GM18868 (cell line): Measurements from ENCODE around the gene BCAT1.
"Not testable (repeated sequence)": the region's sequence is repeated elsewhere in the genome, so short reads cannot be mapped to it uniquely, and the experiment has no call there.

Experiments
- ATAC-seq: cut with Tn5 transposase; IDR thresholded peaks from one replicate; pipeline ENCODE4 v1.9.1; 2021; ENCODE audit warnings: mild to moderate bottlenecking, moderate library complexity; ENCODE audit not compliant: unreplicated experiment

The BCAT1 gene

DNA sequence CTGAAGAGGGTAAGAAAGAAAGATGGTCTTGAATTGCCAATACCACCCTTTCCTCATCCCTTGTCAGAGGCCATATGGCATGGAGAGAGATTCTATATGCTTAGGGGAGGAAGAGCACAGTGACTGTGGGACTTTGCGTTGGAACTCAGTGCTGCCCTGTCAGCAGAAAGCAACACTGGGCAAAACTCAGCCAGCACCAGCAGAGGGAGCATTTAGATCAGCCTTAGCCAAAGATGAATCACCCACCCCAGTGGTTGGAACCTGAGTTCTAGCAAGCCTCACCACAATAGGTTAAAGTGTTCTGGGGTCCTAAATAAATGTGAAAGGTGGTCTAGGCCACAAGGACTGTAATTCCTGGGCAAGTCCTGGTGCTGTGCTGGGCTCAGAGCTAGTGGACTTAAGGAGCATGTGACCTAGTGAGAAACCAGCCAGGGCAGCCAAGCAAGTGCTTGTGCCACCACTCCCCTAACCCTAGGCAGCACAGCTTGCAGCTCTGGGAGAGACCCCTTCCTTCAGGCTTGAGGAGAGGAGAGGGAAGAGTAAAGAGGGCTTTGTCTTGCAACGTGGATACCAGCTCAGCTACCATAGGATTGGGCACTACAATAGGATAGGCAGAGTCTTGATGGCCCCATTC, 11.4 kb upstream of the BCAT1 start:
- peak; percentile 80 for ATAC-seq

DNA sequence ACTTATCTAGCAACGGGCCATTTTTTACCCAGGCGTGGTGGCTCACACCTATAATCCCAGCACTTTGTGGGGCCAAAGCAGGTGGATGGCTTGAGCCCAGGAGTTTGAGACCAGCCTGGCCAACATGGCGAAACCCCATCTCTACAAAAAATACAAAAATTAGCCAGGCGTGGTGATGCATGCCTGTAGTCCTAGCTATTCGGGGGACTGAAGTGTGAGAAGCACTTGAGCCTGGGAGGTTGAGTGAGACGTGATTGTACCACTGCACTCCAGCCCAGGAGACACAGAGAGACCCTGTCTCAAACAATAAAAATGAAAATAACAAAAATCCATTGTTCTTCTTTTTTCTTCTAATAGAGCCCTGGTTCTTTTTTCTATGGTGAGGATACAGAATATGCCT, 7.5 kb upstream of the BCAT1 start:
- not testable (repeated sequence) for ATAC-seq

DNA sequence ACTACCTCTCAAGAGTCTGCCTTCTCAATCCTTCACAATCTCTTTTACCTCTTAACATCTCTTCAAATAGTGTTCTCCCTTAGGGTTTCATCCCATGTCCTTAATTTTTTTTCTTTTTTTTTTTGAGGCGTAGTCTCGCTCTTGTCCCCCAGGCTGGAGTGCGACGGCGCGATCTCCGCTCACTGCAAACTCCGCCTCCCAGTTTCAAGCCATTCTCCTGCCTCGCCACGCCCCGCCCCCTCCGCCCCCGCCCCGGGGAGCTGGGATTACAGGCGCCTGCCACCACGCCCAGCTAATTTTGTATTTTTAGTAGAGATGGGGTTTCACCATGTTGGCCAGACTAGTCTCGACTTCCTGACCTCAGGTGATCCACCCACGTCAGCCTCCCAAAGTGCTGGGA, 7.0 kb upstream of the BCAT1 start:
- no peak for ATAC-seq

DNA sequence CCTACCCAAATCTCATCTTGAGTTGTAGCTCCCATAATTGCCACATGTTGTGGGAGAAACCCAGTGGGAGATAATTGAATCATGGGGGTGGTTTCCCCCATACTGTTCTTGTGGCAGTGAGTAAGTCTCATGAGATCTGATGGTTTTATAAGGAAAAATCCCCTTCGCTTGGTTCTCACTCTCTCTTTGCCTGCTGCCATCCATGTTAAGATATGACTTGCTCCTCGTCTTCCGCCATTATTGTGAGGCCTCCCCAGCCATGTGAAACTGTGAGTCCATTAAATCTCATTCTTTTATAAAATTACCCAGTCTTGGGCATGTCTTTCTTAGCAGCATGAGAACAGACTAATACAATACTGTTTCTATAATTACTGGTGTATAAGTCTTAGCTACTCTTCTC, 6.5 kb upstream of the BCAT1 start:
- ATAC-seq: peak; percentile 21

DNA sequence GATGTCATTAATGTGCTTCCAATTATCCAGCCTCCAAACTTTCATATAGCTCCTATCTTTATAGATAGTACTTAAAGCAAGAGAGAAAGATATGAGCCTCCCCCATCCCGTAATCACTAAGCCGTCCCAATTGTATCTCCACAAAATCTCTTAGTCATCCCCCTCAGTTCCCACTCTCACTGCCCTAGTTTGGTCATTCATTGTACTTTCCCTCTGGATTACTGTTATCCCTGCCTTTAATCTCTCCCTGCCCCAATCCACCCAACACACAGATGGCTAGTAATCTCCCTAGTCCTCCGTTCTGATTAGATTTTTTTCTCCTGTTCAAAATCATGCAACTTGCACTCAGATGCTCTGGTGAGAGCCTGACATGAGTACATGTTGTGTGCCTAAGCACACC, 5.4 kb upstream of the BCAT1 start:
- no peak for ATAC-seq

DNA sequence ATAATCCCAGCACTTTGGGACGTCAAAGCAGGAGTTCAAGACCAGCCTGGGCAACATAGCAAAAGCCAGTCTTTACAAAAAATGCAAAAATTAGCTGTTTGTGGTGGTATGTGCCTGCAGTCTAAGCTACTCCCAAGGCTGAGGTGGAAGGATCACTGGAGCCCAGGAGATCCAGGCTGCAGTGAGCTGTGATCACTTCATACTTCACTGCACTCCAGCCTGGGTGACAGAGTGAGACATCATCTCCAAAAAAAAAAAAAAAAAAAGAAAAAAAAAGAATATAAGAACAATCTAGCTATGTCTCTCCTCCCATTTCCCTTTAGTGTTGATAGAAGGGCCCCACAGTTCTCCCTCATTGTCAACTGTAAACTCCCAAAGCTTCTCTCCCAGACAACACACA, 3.5 kb upstream of the BCAT1 start:
- ATAC-seq: no peak

DNA sequence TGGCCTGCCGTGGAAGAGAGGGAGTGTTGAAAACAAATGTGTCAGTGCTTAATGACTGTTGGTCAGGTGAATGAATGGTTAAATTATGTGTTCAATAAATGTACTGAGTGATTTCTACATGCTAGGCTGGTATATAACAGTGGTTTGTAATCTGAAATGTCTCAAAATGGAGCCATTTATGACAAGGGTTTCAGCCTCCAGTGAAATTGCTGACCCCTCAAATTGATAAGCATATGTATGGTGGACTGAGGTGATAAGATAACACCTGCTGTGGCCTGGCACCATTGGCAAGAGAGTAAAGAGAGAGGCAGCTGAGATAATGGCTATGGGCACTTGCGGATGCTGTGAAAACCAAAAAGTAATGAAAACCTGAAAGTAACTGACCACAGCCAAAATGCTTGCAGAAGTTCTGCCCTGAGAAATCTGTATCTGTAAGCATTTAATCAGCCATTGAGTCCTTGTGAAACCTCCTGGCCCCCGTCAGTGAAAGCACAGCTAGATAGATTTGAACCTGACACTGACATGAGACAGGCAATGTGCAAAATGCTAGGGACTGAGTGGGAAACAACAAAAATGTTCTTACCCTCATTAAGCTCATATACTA, 1.4 kb upstream of the BCAT1 start:
- peak; percentile 34 for ATAC-seq

DNA sequence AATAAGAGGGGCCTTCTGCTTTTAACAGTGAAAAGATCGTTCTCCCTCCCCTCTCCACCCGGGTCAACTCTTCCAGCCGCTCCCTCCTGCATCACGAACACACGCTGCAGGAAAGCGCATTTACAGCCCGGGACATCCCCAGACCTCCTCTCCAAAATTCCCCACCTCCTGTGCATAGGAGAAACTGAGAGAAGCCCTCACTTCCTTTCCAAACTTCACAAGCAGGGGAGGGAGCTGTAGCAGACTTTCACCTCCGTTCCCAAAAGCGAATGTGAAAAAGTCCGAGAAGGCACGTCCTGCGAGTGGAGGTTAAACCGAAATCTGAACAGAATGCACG, 513 bp downstream of the BCAT1 start:
- ATAC-seq: peak; percentile 28

DNA sequence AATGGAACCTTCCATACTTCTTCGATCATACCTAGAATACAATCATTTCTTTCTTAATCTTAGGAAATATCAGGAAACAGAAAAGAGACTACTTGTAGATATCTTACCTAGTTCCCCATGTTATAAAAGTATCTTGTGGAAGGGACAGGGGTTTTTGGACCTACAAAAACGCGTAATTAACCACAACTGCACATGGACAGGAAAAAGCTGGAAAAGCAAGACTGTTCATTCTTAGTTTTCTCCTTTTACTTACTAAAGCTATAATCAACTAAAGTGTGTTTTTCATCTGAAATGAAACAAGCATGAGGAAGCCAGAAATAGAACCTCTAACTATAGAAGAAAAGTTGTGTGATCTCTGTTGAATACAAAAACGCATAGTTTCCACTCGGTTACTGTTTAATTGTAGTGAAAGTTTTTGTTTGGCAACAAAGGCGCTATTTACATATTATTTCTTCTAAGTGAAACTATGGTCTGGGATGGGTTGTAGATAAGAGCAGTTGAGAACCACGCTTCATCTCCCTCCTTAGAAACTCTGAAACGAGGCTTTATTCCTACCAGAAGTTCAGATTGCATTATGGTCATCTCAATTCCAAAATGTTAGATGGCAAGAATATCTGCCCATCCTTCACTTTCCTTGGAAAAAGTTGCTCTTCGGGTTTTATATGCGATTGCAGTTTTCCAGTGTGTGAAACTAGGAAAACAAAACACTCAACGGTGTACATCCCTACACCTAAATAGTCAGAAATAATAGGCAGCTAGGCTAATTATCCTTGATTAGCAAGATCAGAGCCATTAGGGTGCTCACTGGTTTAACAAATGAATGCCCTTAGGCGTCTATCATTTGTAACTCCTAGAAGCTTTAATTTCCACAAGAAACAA, 1.1 kb downstream of the BCAT1 start:
- ATAC-seq: no peak

DNA sequence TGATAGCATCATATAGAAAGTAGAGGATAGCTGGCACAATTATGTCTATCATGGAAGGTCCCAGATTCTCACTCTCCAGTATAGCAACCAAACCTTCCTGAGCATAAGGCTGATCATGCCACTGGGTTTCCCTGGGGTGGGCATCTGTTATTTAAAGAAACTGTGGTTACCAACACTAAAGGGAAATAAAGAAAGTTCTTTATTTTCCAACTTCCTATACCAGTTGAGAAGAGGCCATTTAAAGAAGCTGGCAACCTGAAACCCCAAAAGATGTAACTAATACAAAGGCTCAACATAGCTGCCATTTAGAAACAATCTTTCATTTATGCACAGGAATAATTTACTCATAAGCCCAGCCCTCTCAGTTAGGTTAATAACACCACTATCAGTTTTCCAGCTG, 3.1 kb downstream of the BCAT1 start:
- ATAC-seq: no peak

DNA sequence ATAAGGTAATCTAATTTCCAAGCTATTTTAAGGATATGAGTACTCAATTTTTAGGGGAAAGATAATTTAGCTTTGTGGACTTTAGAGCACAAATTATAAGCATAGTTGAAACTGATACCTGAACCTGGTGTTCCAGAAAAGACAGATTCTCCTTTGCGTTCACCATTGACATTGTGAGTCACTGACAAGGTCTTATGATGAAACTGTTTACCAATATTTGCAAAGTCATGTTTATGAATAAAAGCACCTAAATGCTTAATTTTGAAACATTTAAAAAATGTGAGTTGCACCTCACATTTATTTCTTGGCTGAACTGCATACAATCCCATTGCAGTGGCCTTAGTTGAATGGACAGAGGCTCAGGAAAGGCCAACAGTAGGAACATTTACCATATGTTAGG, 3.9 kb downstream of the BCAT1 start:
- no peak for ATAC-seq

DNA sequence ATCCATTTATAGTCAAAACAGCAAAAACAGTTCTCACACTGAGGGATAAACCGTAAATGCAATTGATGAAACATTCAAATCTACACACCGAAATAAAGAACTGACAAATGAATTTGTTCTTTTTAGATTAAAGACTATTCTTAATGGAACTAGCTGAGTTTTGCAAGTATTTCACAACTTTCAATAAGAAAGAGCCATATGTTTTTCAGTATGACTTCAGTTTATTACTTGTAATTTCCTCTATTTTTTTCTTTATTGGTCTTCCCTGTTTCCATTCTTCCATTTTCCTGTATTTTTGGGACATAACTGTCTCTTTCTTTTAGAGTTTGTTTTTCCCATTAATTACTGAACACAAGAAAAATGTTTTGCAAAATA, 4.3 kb downstream of the BCAT1 start:
- no peak for ATAC-seq

DNA sequence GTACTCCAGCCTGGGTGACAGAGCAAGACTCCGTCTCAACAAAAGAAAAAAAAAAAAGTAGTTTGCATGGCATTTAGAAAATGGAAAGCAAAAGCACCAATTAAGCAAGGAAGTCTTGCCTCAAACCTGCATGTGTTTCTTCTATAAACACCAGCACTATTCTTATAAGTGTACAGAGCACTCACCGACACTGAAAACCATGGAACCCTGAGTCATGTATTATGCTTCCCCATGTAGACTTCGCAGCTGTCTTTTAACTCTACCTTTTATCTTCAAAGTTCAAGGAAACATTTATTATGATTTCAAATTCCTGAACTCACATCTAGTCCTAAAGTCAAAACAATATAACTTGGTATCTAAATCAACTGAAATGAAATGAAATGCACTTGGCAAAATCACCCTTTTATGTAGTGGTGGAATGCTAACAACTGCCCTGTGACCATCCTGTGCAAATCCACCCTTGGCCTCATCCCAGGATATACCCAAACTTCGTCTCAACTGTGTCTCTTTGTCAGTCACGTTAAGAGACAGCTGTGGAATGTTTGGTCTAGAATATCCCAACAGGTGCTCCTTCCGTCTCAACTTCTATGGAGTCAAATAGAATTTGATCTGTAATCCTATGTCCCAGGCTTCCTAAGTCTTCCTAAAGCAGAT, 4.8 kb downstream of the BCAT1 start:
- no peak for ATAC-seq

DNA sequence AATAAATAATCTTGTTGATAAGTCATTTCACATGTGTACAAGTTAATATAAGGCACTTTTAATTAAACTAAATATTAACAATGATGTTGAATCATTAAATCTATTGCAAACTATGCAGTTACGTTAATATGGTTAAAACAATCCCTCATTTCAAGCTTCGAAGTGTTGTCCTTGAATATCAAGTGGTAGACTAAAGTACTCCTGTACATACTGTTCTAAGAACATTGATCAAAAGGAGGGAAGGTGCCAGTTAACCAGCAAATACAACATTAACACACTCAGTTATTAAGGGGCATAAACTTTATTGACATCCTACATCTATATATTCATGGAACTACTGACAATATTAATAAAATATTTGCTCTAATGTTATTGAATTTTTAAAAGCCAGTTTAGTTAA, 8.7 kb downstream of the BCAT1 start:
- ATAC-seq: no peak

DNA sequence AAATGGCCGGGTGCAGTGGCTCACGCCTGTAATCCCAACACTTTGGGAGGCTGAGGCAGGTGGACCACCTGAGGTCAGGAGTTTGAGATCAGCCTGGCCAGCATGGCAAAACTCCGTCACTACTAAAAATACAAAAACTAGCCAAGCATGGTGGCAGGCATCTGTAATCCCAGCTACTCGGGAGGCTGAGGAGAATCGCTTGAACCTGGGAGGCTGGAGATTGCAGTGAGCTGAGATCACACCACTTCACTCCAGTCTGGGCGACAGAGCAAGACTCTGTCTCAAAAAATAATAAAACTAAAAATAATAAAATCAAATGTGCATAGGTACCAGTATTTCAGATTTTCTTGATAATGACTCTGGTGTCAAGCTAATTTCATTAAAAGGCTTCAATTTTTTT, 9.3 kb downstream of the BCAT1 start:
- ATAC-seq: not testable (repeated sequence)

DNA sequence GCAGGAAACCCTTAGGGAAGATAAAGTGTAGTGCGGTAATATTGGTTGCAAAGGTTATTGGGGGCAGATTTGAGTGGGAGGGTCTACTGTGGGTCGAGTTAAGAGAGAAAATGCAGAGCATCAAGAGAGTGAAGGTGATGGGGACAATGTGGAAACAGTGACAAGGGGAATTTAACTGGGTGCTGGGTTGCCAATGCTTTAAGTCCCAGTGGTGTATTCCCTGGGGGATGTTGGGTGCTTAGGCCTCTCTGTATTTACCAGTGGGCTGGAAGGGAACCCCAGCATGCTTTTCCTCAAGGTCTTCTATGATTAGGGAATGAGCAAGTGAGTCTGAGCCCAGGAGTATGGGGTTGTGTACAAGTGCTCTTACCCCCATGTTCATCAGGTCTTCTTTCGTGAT, 10.6 kb downstream of the BCAT1 start:
- ATAC-seq: no peak

DNA sequence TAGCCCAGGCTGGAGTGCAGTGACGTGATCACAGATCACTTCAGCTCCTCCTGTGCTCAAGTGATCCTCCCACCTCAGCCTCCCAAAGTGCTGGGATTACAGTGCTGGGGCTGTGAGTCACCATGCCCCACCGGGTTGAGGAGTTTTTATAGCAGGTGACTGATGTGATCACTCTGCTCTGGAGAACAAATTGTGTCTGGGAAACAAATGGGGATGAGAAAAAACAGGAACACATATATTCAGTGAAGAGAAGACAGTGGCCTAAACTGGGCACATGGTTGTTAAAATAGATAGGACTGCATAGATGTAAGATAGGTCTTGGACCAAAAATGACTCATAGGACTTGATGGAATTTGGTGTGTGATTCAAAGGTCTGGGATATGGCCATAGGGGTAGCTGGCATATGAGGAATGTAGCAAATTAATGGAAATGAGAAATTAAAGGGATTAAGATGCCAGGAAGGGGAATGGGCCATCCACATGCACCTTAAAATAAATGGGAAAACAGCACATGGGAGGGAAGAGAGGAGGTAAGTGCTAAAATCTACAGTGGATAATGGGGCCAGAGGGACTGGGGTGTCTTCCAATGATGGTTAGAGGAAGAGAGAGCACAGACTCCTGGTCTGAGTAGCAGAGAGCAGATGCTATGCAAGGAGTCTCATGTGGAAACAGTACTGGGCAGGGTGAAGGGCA, 11.2 kb downstream of the BCAT1 start:
- no peak for ATAC-seq

DNA sequence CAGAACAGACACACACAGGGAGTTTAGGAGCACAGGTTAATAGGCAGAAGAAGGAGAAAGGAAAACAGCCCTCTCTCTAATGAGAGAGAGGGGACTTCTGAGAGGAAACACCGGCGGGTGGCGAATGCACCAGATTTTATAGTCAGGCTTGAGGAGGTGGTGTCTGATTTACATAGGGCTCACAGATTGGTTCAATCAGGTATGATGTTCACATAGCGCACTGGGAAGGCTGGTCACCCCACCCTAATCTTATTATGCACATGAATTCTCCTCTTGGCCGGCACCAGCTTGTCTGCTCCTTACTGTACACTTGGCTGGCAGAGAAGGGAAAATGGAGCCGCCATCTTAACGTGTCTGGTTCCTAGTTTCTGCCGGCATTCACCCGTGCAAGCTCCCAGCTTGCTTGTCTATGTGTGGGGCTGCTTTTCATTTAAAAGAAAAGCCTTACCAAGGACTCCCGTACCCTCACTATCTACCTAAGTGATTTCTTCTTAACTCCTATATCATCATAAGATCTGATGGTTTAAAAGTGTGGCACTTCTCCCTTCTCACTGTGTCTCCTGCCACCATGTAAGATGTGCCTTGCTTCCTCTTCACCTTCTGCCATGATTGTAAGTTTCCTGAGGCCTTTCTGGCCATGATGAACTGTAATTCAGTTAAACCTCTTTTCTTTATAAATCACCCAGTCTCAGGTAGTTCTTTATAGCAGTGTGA, 15.1 kb downstream of the BCAT1 start:
- ATAC-seq: no peak

DNA sequence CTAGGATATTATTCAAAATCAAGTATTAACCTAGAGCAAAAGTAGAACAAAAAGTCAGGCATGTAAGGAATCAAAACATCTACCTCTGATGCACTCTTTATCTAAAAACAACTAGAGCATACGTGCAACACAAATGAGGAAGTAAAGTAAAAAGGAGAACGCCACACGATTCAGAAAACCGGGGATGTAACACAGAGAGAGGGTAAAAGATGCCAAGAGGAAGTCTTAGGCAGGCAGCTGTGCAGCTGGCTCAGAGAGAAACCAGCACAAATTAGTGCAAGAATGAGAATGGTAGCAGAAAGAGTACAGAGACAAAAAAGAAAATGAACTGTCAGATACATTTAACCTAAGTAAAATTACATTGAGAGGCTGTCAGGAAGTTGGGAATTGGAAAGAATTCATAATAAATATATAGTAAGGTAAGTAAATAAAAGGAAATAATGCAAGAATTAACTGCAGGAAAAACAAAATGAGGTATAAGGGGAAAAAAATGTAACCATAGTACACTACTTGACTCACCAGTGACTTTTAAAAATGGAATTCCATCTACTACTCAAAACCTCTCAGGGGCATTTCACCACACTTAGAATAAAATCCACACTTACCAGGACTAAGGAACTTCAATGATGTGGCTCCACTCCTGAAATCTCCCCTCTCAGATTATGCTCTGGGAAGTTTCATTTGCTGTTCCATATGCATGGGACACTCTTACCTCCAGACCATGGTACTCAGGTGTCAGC, 17.1 kb downstream of the BCAT1 start:
- peak; percentile 96 for ATAC-seq

DNA sequence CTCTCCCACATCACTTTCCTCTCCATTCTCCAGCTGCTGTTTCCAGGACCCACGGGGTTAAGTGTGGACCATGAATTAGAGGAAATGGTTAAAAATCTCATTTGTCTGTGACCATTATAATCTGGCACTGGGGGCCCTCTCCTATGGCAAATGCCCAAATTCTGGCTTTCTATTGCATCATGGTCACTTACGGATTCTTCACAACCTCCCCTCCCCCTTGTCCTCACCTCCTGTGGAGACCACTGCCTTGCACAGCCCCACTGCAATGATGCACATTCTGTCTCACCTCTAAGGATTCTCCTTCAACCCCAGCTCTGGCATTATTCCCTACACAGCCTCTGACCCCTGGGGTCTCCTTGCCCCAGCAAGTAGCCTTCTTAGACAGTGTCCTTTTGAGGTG, 18.9 kb downstream of the BCAT1 start:
- ATAC-seq: no peak
